AG10803 (cell line): ENCODE data around the gene ATRN.
"Not testable (repeated sequence)": the region's sequence is repeated elsewhere in the genome, so short reads cannot be mapped to it uniquely, and the experiment has no call there.

Source experiments
- DNase-seq: peaks from one replicate; pipeline ENCODE4 v3.0.0; 2010; ENCODE audit warnings: low read depth
- H3K4me3 ChIP-seq: 2 replicates; pipeline ENCODE4 v1.5.1; 2011; ENCODE audit warnings: mild to moderate bottlenecking, low read length, control low read depth
- TF ChIP-seq, protein P1 (sequence below): conservative IDR thresholded peaks from 2 replicates; pipeline ENCODE4 v1.5.1; 2011; ENCODE audit warnings: mild to moderate bottlenecking, low read length, control low read depth, inconsistent platforms

ATRN gene

DNA sequence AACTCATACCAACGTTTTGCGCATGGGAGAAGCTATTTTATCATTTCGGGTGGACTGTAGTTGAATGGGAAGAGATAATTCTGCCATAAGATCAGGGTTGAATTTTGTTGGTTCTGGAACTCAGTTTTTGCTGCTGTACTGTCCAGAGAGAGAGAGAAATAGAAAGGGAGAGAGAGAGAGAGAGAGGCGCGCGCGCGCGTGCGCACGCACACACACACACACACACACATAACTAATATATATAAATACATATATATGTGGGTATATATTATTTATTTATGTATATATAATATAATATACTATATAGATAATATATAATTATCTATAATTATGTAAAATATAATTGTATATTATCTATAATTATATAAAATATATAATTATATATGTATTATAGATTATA lies 21.9 kb downstream of the ATRN start:
- TF ChIP-seq, protein P1, sequence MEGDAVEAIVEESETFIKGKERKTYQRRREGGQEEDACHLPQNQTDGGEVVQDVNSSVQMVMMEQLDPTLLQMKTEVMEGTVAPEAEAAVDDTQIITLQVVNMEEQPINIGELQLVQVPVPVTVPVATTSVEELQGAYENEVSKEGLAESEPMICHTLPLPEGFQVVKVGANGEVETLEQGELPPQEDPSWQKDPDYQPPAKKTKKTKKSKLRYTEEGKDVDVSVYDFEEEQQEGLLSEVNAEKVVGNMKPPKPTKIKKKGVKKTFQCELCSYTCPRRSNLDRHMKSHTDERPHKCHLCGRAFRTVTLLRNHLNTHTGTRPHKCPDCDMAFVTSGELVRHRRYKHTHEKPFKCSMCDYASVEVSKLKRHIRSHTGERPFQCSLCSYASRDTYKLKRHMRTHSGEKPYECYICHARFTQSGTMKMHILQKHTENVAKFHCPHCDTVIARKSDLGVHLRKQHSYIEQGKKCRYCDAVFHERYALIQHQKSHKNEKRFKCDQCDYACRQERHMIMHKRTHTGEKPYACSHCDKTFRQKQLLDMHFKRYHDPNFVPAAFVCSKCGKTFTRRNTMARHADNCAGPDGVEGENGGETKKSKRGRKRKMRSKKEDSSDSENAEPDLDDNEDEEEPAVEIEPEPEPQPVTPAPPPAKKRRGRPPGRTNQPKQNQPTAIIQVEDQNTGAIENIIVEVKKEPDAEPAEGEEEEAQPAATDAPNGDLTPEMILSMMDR: no peak
- DNase-seq: no peak
- no peak overlapping the region for H3K4me3 ChIP-seq

DNA sequence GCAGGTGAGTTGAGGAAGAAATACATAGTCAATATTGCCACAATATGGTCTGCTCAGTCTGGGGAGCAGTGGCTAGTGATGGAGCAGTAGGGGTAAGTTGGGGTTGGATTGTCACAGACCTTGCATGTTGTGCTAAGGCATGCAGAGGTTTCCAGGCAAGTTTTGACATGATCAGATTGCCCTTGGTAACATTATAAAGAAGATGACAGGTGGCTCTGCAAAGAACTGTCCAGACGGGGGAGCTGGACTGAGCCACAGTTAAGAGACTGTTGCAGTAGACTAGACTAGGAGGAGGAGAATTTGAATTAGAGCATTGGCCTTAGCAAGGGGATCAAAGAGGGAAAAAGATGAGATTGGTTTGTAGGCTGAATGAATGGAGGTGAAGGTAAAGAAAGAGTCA lies 23.4 kb downstream of the ATRN start:
- TF ChIP-seq, protein P1: no peak
- H3K4me3 ChIP-seq: no peak overlapping the region
- no peak for DNase-seq

DNA sequence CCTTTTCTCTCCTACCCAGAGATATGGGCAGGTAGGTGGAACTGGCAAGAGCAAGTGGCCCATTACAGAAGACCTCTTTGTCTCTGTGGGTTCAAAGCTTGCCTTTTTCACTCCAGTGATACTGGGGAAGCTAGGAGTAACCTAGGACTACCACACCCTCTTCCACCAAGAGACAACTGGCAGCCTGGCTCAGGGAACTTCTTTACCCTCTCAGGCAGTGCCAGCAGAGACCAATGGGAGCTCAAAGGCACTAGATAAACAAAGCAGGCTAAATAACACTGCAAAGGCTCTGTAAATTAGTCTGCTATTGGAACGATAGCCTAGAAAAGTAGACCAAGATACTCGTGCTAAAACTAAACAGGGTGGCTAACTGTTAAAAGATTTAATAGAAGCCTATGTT lies 32.1 kb downstream of the ATRN start:
- TF ChIP-seq, protein P1: no peak
- no peak for DNase-seq
- no peak overlapping the region for H3K4me3 ChIP-seq

DNA sequence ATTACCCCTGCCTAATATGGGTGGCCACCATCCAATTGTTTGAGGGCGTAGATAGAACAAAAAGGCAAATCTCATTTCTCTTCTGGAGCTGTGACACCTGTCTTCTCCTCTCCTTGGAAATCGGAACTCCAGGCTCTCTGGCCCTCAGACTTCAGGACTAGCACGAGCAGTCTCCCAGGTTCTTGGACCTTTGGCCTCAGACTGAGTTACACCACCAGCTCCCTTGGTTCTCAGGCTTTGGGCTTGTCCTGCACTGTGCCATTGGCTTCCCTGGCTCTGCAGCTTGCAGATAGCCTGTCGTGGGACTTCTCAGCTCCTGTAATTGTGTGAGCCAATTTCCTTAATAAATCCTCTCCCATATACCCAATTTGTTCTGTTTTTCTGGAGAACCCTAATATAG lies 34.3 kb downstream of the ATRN start:
- no peak for DNase-seq
- H3K4me3 ChIP-seq: no peak overlapping the region
- TF ChIP-seq, protein P1: no peak

DNA sequence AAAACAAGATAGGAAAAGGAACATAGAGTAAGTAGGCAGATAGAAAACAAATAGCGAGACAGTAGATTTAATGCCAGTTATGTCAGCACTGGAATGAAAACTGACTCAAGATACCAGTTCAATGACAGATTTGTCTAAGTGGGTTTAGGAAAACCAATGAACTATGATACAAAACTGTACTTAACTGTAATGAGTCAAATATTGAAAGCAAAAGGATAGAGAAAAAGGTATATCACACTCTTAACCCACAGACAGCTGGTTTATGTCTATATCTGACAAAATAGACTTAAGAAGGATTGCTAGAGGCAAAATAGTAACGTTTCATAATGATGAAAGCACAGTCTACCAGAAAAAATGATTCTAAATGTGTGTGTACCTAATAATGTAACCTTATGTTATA lies 38.2 kb downstream of the ATRN start:
- H3K4me3 ChIP-seq: no peak overlapping the region
- DNase-seq: no peak
- TF ChIP-seq, protein P1: no peak

DNA sequence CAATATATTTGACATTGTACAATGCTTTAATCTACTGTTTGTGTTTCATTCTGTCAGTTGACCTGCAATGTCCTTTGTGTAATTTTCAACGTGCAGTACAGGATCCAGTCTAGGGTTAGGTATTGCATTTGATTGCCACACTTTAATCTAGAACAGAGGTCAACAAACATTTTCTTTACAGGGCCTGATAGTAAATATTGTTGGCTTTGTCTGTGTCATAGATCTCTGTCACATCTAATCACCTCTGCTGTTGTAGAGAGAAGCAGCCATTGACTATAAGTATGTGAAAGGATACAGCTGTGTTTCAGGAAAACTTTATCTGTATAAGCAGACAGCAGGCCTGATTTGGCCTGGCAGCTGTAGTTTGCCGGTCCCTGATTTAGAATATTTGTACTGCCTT lies 39.3 kb downstream of the ATRN start:
- no peak for DNase-seq
- H3K4me3 ChIP-seq: no peak overlapping the region
- TF ChIP-seq, protein P1: no peak

DNA sequence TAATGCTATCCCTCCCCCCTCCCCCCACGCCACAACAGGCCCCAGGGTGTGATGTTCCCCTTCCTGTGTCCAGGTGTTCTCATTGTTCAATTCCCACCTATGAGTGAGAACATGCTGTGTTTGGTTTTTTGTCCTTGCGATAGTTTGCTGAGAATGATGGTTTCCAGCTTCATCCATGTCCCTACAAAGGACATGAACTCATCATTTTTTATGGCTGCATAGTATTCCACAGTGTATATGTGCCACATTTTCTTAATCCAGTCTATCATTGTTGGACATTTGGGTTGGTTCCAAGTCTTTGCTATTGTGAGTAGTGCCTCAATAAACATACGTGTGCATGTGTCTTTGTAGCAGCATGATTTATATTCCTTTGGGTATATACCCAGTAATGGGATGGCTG lies 41.4 kb downstream of the ATRN start:
- H3K4me3 ChIP-seq: not testable (repeated sequence)

DNA sequence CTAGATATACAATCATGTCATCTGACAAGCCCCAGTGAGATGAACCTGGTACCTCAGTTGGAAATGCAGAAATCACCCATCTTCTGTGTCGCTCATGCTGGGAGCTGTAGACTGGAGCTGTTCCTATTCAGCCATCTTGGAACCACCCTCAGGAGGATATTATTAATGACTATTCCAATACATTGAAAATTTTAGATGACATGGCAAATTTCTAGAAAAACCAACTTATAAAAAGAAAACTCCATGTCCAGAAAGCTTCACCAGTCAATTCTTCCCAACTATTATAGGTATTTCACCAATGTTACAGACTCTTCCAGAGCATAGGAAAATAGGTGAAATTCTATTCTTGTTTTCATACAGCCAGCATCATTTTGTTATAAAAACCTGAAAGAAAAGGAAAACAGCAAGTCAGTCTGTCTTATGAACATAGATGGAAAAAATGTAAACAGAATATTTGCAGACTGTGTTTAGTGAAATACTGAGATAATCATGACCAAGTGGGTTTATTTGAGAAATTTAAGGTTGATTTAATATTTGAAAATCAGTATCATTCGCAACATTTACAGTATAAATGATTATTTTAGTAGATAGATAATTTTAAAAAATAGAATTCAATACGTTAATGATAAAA lies 43.3 kb downstream of the ATRN start:
- DNase-seq: no peak
- H3K4me3 ChIP-seq: no peak overlapping the region
- TF ChIP-seq, protein P1: no peak

More for the DNA sequence above, 41.4 kb downstream of the ATRN start:
- DNase-seq: not testable (repeated sequence)
